ENCODE measurements around the gene TMEM161B.
"Not testable (repeated sequence)": the region's sequence is repeated elsewhere in the genome, so short reads cannot be mapped to it uniquely, and the experiment has no call there.

The TMEM161B gene

DNA sequence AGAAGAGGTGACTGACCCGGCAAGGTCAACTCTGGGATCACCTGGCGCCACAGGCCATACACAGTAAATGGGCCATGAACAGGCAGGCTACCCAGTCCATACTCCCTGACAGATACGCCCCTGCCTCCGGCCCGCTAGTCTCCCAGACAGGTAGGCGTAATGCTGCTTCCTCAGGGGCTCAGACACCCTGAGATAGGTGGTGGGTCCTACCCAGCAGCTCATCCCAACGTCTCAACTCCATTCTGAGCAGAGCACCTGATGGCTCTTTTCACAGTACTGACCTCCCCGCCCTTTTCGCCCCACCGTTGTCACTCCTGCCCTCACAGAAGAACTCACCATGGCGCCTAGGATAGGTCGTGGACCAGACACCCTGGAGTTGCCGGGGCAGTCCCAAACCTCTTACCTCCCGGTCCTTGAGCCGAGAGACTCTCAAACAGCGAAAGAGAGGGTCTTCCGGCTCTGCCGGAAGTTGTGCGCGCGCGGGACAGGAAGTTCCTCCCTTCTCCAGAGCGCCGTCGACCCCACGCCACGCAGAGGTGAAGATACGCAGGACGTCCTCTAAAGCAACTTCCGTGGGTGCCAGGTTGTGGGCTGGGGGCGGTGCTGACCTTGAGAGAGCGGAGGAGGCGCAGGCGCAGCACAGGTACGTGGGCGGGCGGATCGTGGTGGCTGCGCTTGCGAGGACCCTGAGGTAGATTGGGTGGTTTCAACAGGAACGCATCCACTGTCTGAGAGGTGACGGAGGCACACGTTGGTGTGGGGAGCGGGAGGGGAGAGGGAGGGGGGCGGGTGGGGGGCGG lies at the start of gene TMEM161B:
Gene TMEM161B, minus strand, starts transcription at position 461 of the 800 bp plus-strand sequence. Its CDS starts 122 bp downstream, at position 339.
- DNase-seq (ENCODE audit: low spot score): peak; percentile 95

DNA sequence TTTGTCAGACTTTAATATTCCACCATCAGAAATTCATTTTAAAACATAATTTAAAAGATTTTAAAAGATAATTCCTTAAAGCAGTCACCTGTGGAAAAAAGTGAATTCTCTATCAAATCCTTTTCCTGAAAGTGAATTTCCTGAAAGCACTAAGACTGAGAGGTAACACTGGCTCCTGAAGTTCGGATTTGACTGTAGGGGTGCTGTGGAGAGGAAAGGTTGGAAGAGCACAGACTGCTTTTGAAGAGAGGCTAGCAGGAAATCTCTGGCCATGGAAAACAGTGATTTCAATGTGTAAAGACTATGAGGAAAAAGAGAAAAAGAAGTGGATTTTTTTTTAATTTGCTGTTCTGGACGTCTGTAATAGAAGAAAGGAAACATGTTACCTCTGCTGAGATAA lies 35.7 kb upstream of the TMEM161B start:
- DNase-seq (ENCODE audit: low spot score): no peak

DNA sequence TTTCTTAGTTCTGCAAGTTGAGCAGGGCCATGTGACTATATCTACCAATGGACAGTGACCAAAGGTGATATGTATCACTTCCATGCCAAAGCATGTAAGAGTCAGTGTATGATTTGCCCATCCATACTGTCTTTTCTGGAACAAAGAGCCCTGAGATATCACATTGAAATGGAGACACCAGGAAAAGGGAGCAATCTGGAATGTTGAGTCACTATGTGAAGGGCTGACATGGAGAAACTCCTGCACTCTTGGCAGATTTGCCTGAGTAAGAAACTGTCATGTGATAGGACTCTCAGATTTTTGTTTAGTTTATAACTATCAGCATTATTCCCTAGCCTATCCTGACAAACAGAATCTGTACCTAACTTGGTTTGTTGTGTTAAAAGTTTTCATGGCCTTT lies 29.8 kb upstream of the TMEM161B start:
- DNase-seq (ENCODE audit: low spot score): no peak

DNA sequence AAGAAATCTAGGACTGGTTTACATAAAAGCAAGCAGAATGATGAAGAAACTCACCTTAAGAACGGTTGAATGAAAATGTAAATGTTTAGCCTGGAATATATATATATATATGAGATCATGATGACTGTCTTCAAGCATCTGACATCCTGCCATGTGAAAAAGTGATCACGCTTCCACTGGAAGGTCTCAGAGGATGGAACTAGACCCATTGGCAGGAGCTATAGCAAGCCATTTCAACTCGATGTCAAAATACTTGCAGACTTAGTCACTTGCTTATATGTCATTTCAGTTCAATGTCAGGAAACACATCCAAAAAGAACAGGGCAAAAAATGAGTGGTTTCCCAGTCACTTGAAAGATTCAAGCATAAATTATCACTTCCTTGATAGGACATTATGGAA lies 22.2 kb upstream of the TMEM161B start:
- no peak for DNase-seq (ENCODE audit: low spot score)

DNA sequence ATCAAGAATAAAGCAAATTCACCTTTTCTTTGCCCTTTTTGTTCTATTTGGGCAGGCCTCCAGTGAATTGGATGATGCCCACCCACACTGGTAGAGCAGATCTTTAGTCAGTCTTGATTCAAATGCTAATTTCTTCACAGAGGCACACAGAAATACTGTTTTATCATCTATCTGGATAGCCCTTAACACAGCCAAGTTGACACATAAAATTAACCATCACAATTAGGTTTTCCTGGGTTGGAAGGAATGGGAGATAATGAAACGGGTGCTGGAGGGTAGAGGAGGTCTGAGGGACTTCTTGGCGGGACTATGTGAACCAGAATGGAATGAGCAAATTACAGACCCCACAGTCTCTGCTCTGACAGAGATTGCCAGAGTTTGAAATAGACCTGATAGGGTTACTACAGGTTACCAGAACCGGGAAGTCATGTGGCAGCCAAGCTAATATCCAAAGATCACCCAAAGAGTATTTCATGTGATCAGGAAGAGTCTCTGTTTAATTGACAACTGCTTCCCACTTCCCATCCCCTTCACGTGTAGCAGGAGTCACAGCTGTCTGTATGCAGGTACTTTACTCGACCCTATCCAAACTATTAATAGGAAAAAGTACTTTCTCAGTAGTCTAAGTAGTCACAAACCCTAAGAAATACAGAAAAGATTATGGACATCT lies 20.0 kb upstream of the TMEM161B start:
- DNase-seq (ENCODE audit: low spot score): no peak

DNA sequence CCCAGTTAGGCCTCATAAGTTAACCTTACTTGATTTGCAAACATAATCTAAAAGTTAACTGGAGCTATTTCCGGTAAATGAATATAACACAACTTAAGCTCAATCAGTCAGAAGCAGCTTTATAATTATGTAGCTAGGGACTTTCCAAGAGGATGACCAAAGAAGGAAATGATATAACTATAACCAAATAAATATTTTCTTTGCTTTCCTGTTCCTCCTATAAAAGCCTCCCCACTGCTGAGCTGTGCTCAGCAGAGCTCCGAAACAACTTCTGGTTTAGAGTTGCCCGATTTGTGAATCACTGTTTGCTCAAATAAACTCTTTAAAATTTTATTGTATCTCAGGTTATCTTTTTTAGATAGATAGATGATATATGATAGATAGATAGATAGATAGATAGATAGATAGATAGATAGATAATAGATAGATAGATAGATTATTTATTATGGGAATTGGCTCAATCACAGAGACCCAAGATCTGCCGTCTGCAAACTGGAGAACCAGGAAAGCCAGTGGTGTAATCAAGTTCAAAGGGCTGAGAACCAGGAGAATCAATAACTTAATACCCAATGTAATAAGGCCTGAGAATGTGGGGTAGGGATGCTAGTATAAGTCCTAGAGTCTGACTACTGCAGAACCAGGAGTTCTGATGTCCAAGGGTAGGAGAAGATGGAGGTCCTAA lies 19.3 kb upstream of the TMEM161B start:
- no peak for DNase-seq (ENCODE audit: low spot score)

DNA sequence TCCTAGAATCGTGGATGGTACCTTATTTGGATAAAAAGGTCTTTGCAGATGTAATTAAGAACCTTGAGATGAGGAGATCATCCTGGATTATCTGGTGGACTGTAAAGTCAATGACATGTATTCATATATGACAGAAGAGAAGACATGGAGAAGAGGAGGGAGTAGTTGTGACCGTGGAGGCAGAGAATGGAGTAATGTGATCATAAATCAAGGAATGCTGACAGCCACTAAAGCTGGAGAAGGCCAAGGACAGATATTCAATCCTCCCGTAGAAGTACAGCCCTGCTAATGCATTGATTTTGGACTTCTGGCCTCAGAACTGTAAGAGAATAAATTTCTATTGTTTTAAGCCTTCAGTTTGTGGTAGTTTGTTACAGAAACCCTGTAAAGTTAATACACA lies 18.7 kb upstream of the TMEM161B start:
- DNase-seq (ENCODE audit: low spot score): no peak

DNA sequence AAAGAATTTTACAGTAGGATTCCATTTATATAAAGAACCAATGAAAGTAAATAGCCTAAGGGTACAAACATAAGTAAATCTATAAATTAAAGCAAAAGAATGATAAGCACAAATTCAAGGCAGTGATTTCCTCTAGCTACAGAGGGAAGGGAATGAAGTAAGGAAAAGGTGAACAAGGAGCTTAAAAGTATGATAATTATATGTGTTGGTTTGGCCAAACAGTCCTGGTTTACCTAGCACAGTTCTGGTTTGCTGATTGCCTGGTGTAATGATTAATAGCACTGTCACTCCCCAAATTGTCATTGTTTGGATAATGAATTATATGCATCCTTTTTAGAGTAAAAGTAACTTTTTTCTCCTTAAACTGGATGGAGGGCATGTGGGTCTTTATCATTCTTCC lies 15.0 kb upstream of the TMEM161B start:
- no peak for DNase-seq (ENCODE audit: low spot score)

DNA sequence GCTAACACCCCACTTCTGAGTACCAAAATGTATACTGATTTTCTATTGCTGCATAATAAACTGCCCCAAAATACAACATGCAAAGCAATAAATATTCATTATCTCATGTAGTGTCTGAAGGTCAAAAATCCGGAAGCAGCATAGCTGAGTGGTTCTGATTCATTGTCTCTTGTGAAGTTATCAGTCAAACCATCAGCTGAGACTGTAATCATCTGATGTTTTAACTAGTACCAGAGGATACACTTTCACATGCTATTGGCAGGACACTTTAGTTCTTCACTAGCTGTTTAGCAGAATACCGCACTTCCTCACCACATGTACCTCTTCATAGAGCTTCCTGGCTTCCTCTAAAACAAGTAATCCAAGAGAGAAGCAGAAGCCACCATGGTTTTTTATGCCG lies 12.7 kb upstream of the TMEM161B start:
- DNase-seq (ENCODE audit: low spot score): no peak

DNA sequence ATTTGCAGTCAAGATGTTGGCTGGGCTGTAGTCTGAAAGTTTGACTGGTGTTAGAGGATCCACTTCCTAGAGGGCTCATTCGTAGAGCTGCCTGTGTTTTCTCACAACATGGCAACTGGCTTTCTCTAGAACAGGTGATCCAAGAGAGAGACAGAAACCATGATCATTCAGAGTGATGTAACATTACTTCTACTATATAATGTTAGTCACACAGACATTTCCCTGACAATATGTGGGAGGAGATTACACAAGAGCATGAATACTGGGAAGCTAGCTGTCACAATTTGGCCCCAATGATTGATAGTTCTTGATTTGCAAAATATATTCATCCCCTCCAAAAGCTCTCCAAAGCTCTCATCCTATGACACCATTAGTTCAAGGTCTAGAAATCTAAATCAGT lies 10.9 kb upstream of the TMEM161B start:
- DNase-seq (ENCODE audit: low spot score): no peak

DNA sequence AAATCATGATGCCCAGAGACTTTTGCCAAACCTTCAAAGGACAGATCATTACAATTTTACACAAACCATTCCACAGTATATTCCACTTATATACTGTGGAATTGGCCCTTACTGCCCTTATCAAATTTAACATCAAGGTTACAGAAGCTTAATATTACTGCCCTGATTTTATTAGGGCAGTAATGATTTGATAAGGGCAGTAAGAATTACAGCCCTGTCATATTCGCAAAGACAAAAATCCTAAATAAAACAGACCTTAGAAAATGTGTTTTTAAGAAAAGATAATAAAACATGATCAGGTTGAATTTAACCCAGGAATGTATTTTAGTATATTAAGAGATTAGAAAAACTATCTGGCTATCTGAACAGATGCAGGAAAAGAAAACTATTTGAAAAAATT lies 7.7 kb upstream of the TMEM161B start:
- DNase-seq (ENCODE audit: low spot score): no peak

DNA sequence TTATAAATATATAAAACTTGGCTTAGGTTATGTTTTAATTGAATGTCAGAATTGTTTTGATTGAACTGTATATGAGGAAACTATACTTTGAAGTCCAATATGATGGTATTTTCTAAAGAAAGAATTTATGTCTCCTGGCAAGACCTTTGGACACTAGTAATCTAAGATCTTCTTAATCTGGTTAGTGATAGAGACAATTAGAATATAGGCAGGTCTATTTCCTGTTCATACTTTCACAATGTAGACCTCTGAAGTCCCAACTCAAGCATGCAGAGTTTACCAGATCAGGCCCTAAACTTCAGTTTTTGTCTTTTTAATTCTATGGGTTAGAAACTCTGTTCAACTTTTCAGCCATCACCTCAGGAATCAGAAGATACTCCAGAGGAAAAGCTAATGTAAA lies 6.9 kb upstream of the TMEM161B start:
- DNase-seq (ENCODE audit: low spot score): no peak

DNA sequence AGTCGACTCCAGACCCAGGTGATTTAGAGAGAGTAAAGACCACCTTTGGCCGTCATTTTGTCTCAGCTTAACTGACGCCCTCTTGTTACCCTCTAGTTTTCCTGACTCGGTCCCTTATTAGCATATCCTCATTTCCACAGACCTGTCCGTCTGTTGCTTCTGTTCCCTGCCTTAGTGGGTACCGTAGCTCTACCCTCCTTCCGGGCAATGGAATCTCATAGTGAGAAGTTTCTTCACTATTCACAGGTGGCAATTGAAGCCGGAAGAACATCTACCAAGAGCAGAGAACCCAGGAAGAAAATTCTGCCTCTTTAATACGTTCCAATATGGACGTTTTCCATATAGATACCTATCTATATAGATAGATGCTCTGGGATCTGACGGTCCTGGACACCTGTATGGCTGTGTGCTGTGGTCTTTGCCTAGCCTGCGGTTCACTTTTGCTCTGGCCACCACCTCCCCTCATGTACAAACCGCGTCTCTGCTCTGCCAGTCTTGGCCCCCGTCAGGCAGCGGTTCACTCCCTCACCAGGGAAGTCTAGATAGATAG lies 652 bp upstream of the TMEM161B start:
- DNase-seq (ENCODE audit: low spot score): peak; percentile 53

DNA sequence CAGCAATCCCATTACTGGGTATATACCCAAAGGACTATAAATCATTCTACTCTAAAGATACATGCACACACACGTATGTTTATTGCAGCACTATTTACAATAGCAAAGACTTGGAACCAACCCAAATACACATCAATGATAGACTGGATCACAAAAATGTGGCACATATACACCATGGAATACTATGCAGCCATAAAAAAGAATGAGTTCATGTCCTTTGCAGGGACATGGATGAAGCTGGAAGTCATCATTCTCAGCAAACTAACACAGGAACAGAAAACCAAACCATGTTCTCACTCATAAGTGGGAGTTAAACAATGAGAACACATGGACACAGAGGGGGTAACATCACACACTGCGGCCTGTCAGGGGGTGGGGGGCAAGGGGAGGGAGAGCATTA lies 4.1 kb downstream of the TMEM161B start:
- not testable (repeated sequence) for DNase-seq (ENCODE audit: low spot score)

DNA sequence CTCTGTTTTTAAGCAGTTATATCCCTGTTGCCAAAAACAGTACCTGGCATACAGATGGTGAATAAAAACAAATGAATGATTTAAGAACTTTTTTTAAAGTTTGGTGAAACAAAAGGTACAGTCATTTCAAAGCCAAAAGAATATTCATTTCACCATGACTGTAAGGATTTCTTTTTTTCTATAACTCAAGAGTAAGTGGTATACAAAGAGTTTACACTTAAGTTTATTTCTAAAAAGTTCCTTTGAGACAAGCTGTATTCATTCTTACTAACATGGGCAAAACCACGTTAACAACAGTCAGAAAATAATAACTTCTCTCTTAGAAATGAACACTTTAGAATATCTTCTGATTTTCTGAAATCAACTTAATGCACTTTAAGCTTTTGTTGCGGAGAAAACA lies 5.3 kb downstream of the TMEM161B start:
- DNase-seq (ENCODE audit: low spot score): no peak

DNA sequence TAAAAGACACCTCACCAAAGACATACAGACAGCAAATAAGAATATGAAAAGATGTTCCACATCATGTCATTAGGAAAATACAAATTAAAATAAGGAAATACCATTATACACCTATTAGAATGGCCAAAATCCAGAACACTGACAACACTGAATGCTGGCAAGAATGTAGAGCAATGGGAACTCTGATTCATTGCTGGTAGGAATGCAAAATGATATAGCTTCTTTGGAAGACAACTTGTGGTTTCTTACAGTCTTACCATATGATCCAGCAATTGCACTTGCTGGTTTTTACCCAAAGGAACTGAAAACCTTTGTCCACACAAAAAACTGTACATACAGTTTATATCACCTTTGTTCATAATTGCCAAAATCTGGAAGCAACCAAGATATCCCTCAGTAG lies 6.5 kb downstream of the TMEM161B start:
- no peak for DNase-seq (ENCODE audit: low spot score)

DNA sequence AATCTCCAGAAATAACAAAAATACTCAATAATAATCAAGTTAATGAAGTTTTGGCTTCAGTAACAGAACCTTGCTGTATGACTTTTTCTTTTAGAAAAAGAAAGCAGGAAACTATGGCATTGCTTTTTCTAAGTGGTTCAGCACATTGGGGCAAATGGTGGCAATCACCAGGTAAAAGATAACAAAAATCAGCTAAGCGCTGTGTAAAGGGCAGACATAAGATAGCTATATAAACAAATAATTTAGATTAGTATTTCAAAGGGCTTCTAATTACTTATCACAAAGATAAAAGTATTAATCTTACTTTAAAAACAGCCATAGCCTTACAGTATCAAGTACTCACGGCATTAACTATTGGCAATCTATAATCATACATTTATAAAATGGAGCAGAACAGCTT lies 10.0 kb downstream of the TMEM161B start:
- DNase-seq (ENCODE audit: low spot score): no peak

DNA sequence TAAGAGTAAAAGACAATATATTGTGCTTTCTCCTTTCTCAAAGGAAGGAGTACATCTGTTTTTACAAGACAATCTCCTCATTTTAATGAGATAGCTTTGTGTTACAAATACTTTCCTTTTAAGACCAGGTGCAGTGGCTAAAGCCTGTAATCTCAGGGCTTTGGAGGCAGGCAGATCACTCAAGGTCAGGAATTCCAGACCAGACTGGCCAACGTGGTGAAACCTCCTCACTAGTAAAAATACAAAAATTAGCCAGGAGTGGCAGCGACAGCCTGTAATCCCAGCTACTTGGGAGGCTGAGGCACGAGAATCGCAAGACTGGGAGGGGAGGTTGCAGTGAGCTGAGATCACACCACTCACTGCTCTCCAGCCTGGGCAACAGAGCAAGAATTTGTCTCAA lies 11.8 kb downstream of the TMEM161B start:
- DNase-seq (ENCODE audit: low spot score): no peak

DNA sequence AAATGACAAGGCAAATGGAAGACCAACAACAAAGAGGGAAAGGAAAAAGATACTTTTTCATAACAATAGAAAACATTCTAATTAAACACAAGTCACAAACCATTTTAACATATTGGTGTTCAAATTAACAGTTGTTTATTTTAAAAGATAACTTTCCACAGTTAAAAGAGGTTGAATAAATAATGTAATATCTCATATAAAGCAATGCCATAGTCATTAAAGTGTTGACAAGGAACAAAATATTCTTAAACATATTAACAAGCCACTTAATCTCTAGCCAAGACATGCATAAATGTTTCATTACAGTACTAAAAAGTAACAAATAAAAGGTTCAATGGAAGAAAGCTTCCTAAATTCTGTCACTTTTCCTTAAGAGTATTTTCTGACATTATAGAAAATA lies 12.6 kb downstream of the TMEM161B start:
- DNase-seq (ENCODE audit: low spot score): no peak

DNA sequence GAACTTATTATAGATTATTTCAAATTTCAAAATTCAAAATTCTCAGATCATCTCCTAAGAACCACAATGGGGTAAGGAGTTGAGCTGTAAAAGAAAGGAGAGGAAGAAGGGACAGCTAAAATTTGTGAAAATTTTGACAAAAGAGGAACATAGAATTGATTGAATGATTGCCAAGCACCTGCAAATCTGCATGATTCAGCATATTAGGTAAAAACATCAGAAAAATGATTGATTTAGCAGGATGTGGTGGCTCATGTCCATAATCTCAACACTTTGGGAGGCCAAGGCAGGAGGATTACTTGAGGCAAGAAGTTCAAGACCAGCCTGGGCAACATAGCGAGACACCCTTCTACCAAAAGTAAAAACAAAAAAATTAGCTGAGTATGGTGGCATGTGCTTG lies 14.3 kb downstream of the TMEM161B start:
- DNase-seq (ENCODE audit: low spot score): no peak

DNA sequence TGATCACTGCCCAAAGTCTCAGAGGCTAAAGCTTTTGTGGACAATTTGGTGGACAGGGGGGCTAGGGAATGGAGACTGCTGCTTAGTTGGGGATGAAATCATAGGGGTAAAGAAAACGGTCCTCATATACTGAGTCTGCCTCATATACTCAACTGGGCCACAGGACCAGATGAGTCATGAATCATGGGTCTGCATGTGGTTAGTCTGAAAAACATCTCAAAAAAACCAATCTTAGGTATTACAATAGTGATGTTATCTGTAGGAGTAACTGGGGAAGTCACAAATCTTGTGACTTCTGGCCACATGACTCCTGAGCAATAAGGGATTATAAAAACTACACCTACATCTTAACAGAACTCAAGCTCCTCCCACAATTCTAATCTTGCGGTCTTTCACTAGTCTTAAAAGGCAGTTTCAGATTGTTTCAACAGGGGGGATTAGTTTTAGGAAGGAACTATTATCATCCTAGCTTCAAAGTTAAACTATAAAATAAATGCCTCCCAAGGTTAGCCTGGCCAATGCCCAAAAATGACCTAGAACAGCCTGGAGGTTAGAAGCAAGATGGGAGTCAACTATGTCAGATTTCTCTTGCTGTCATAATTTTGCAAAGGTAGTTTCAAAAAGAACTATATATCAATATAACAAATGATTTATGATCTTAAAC lies 17.5 kb downstream of the TMEM161B start:
- no peak for DNase-seq (ENCODE audit: low spot score)

DNA sequence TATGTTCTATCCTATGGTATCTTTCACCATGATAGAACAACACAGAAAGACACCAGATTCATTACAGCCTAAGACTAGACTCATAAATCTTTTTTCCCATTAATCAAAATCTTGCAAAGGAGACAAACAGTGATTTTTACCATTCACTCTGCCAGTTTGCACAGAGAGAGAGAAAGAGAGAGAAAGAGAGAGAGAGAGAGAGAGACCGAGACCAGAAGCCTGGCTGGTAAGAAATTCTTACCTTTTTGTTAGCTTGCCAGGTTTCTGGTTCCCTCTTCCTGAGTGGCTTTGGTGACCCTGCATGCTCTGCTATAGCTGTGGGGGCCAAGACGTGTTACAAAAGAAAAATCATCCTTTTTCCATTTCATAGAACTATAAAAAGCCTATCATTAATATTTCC lies 18.6 kb downstream of the TMEM161B start:
- DNase-seq (ENCODE audit: low spot score): no peak

Measured in SW480 (cell line).